ENCODE measurements around the gene BMP6.

The BMP6 gene

GRCh38 chr6:7798751-7799150 lies 72.9 kb downstream of the BMP6 start:
- Histone ChIP-seq H3K4me1 (ENCODE audit: low read length) (no peaks in the 10 kb centered on the region), H3K4me3 (ENCODE audit: low read length) (no peak overlapping the region), H3F3A (ENCODE audit: insufficient read depth, low read length) (no peaks in the 10 kb centered on the region), H3K27me3 (replicated peaks; ENCODE audit: insufficient read depth, low read length) (no peaks in the 10 kb centered on the region), H4K20me1 (ENCODE audit: insufficient read depth, low read length) (0 out of 2 replicates have a peak, but pooled peaks cover under 1% of the 10 kb centered on the region), H3K9ac (ENCODE audit: low read length) (no peak overlapping the region), H3K79me2 (ENCODE audit: low read length) (peaks cover 97% of the 10 kb centered on the region), H3K9me2 (replicated peaks; ENCODE audit: insufficient read depth, low read length) (no peaks in the 10 kb centered on the region), H3K27ac (ENCODE audit: low read length) (no peak overlapping the region), H3K4me2 (ENCODE audit: low read depth, low read length) (no peak overlapping the region), H2AFZ (ENCODE audit: low read length) (no peak overlapping the region), H3K9me3 (replicated peaks; ENCODE audit: insufficient read depth, low read length) (no peaks in the 10 kb centered on the region), H3K36me3 (replicated peaks; ENCODE audit: insufficient read depth, low read length) (0 out of 2 replicates have a peak, but pooled peaks cover 6% of the 10 kb centered on the region)
- no peak for TF ChIP-seq CTCF (IDR thresholded peaks at IDR 0.05; ENCODE audit: low read length)
- no peak for TF ChIP-seq EZH2 (optimal IDR thresholded peaks at IDR 0.05; ENCODE audit: low read depth, low read length)
- TF ChIP-seq EZH2phosphoT487 (IDR thresholded peaks at IDR 0.05; ENCODE audit: low read length): no peak
- no peak for DNase-seq

DNA sequence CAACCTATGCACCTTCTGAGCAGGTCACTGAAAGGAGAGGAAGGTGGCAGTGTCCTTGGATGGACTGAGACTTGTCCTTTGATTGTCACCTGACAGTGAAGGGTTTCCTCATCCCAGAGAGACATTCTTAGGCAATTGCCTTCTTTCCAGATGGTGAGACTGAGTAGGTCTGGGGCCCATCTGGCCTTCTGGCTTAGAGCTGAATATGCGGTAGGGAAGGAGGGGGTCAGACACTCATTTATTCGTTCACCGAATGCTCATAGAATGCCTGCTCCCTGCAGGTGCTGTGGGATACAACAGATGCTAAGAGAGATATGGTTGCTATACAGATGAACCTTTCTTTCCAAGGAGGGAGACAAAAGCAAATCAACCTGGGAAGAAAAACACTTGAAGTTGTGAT lies 76.8 kb downstream of the BMP6 start:
- no peaks in the 10 kb centered on the region for H3K9me3 ChIP-seq (replicated peaks; ENCODE audit: insufficient read depth, low read length)
- H3K36me3 ChIP-seq (replicated peaks; ENCODE audit: insufficient read depth, low read length): peaks cover 6% of the 10 kb centered on the region; the same call in 1 of the 2 replicates
- no peak for DNase-seq
- no peaks in the 10 kb centered on the region for H3K9me2 ChIP-seq (replicated peaks; ENCODE audit: insufficient read depth, low read length)
- no peaks in the 10 kb centered on the region for H3K4me1 ChIP-seq (ENCODE audit: low read length)
- no peak overlapping the region for H3K9ac ChIP-seq (ENCODE audit: low read length)
- 0 out of 2 replicates have a peak, but pooled peaks cover 3% of the 10 kb centered on the region for H4K20me1 ChIP-seq (ENCODE audit: insufficient read depth, low read length)
- no peak overlapping the region for H3K4me2 ChIP-seq (ENCODE audit: low read depth, low read length)
- no peak overlapping the region for H3K27ac ChIP-seq (ENCODE audit: low read length)
- peaks cover 93% of the 10 kb centered on the region for H3K79me2 ChIP-seq (ENCODE audit: low read length)
- H3F3A ChIP-seq (ENCODE audit: insufficient read depth, low read length): no peaks in the 10 kb centered on the region
- no peak overlapping the region for H2AFZ ChIP-seq (ENCODE audit: low read length)
- H3K4me3 ChIP-seq (ENCODE audit: low read length): no peak overlapping the region
- H3K27me3 ChIP-seq (replicated peaks; ENCODE audit: insufficient read depth, low read length): no peaks in the 10 kb centered on the region
- no peak for TF ChIP-seq EZH2phosphoT487 (IDR thresholded peaks at IDR 0.05; ENCODE audit: low read length)
- TF ChIP-seq CTCF (IDR thresholded peaks at IDR 0.05; ENCODE audit: low read length): no peak
- TF ChIP-seq EZH2 (optimal IDR thresholded peaks at IDR 0.05; ENCODE audit: low read depth, low read length): no peak

GRCh38 chr6:7803214-7803613 lies 77.3 kb downstream of the BMP6 start:
- no peak for DNase-seq

More at GRCh38 chr6:7803214-7803613, 77.3 kb downstream of the BMP6 start:
- Histone ChIP-seq H3F3A (ENCODE audit: insufficient read depth, low read length) (no peaks in the 10 kb centered on the region), H3K9me2 (replicated peaks; ENCODE audit: insufficient read depth, low read length) (no peaks in the 10 kb centered on the region), H4K20me1 (ENCODE audit: insufficient read depth, low read length) (0 out of 2 replicates have a peak, but pooled peaks cover 3% of the 10 kb centered on the region), H3K4me3 (ENCODE audit: low read length) (no peak overlapping the region), H2AFZ (ENCODE audit: low read length) (no peak overlapping the region), H3K27ac (ENCODE audit: low read length) (no peak overlapping the region), H3K36me3 (replicated peaks; ENCODE audit: insufficient read depth, low read length) (peaks cover 6% of the 10 kb centered on the region; the same call in 1 of the 2 replicates), H3K4me1 (ENCODE audit: low read length) (no peaks in the 10 kb centered on the region), H3K79me2 (ENCODE audit: low read length) (peaks cover 90% of the 10 kb centered on the region), H3K9ac (ENCODE audit: low read length) (no peak overlapping the region), H3K9me3 (replicated peaks; ENCODE audit: insufficient read depth, low read length) (no peaks in the 10 kb centered on the region), H3K4me2 (ENCODE audit: low read depth, low read length) (no peak overlapping the region), H3K27me3 (replicated peaks; ENCODE audit: insufficient read depth, low read length) (no peaks in the 10 kb centered on the region)
- TF ChIP-seq CTCF (IDR thresholded peaks at IDR 0.05; ENCODE audit: low read length): no peak

Measured in MM.1S (cell line).